Measurements from ENCODE around the gene NMRK1. TPM values are rescaled to one million over a fixed set of nuclear protein-coding genes. Genes with fewer than 3 reads are reported as not detected.

The NMRK1 gene
- total RNA-seq, 1 donor from 2014 or later = 1.7 TPM

DNA sequence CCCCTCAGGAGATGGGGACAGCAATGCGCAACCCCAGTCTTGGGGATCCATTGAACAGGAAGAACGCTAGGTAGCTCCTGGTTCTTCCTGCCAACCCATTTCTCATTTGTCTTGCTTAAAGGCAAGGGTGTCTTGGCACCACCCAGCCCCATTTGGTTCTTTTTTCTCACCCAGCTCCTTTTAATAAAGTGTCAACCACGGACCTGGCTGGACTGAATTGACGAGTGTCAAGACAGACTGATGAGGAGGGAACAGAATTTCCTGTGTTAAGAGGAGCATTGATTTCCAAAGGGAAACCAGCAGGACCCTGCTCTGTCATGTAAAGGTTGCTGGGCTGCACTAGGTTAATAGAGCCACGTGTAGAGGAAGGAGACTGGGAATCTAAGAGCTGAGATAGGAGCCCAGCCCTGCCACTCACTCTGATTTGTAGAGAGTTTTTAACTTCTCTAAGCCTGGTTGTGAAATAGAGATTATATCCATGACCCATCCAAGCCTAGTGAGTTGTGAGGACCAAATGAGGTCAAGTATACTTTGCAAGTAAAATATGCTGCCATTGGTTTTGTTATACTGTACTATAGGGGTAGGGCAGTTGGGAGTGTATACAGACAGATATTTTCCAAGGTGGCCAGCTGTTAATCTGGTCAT is 34.1 kb upstream of the NMRK1 start:
- TF ChIP-seq EZH2 (IDR thresholded peaks at IDR 0.05) (no peak), EZH2phosphoT487 (IDR thresholded peaks at IDR 0.05) (no peak), CTCF (IDR thresholded peaks at IDR 0.05) (no peak)
- H3K27me3 Mint-ChIP-seq (ENCODE audit: insufficient read depth, low read depth) = peaks cover 5% of the 10 kb centered on the region
- DNase-seq (ENCODE audit: low spot score) = no peak

GRCh38 chr9:75120686-75121085 is 32.7 kb upstream of the NMRK1 start:
- Histone ChIP-seq H3F3A (ENCODE audit: low read depth) (no peaks in the 10 kb centered on the region), H3K9me3 (ENCODE audit: low read depth) (no peaks in the 10 kb centered on the region), H3K36me3 (no peaks in the 10 kb centered on the region), H3K9ac (no peak overlapping the region), H3K4me2 (no peak overlapping the region), H3K4me1 (no peaks in the 10 kb centered on the region), H3K27me3 (no peaks in the 10 kb centered on the region), H4K20me1 (ENCODE audit: low read depth) (no peaks in the 10 kb centered on the region), H3K27ac (no peak overlapping the region), H3K4me3 (no peak overlapping the region), H3K79me2 (ENCODE audit: low read depth) (no peaks in the 10 kb centered on the region), H2AFZ (replicated peaks) (no peak overlapping the region)
- no peak for DNase-seq (ENCODE audit: low spot score)
- Mint-ChIP-seq H3K27me3 (ENCODE audit: insufficient read depth, low read depth) (peaks cover 3% of the 10 kb centered on the region), H3K27ac (no peak overlapping the region), H3K9me3 (no peaks in the 10 kb centered on the region), H3K4me3 (no peak overlapping the region), H3K4me1 (no peaks in the 10 kb centered on the region), H3K36me3 (no peaks in the 10 kb centered on the region)
- TF ChIP-seq CTCF (IDR thresholded peaks at IDR 0.05) (no peak), EZH2 (IDR thresholded peaks at IDR 0.05) (no peak), EZH2phosphoT487 (IDR thresholded peaks at IDR 0.05) (no peak)

More for the DNA sequence above, 34.1 kb upstream of the NMRK1 start:
- Histone ChIP-seq H3K79me2 (ENCODE audit: low read depth) (no peaks in the 10 kb centered on the region), H3K36me3 (no peaks in the 10 kb centered on the region), H3K27ac (no peak overlapping the region), H3K4me2 (no peak overlapping the region), H2AFZ (replicated peaks) (no peak overlapping the region), H3K4me1 (no peaks in the 10 kb centered on the region), H3K4me3 (no peak overlapping the region), H3F3A (ENCODE audit: low read depth) (no peaks in the 10 kb centered on the region), H4K20me1 (ENCODE audit: low read depth) (no peaks in the 10 kb centered on the region), H3K27me3 (no peaks in the 10 kb centered on the region), H3K9me3 (ENCODE audit: low read depth) (no peaks in the 10 kb centered on the region), H3K9ac (no peak overlapping the region)
- Mint-ChIP-seq H3K9me3 (no peaks in the 10 kb centered on the region), H3K27ac (no peak overlapping the region), H3K4me1 (no peaks in the 10 kb centered on the region), H3K36me3 (no peaks in the 10 kb centered on the region), H3K4me3 (no peak overlapping the region)

- no peak for DNase-seq (ENCODE audit: low spot score)
Measured at GRCh38 chr9:75117564-75117963, 29.6 kb upstream of the NMRK1 start.

More at GRCh38 chr9:75117564-75117963, 29.6 kb upstream of the NMRK1 start:
- H3F3A ChIP-seq (ENCODE audit: low read depth) = no peaks in the 10 kb centered on the region
- no peak overlapping the region for H3K4me3 ChIP-seq
- H3K4me1 Mint-ChIP-seq = no peaks in the 10 kb centered on the region
- peaks cover 3% of the 10 kb centered on the region for H3K27me3 Mint-ChIP-seq (ENCODE audit: insufficient read depth, low read depth)
- H3K4me3 Mint-ChIP-seq = no peak overlapping the region
- no peak overlapping the region for H3K4me2 ChIP-seq
- no peaks in the 10 kb centered on the region for H3K79me2 ChIP-seq (ENCODE audit: low read depth)
- H3K9me3 Mint-ChIP-seq = no peaks in the 10 kb centered on the region
- H3K27ac Mint-ChIP-seq = no peak overlapping the region
- H4K20me1 ChIP-seq (ENCODE audit: low read depth) = no peaks in the 10 kb centered on the region
- H3K27me3 ChIP-seq = no peaks in the 10 kb centered on the region
- TF ChIP-seq EZH2 (IDR thresholded peaks at IDR 0.05) (no peak), EZH2phosphoT487 (IDR thresholded peaks at IDR 0.05) (no peak), CTCF (IDR thresholded peaks at IDR 0.05) (no peak)
- H3K36me3 Mint-ChIP-seq = no peaks in the 10 kb centered on the region
- H3K9me3 ChIP-seq (ENCODE audit: low read depth) = no peaks in the 10 kb centered on the region
- H3K4me1 ChIP-seq = no peaks in the 10 kb centered on the region
- H3K27ac ChIP-seq = no peak overlapping the region
- H3K36me3 ChIP-seq = no peaks in the 10 kb centered on the region
- H2AFZ ChIP-seq (replicated peaks) = no peak overlapping the region
- no peak overlapping the region for H3K9ac ChIP-seq
